ENCODE measurements around the gene RPS28.

RPS28 gene

GRCh38 chr19:8363803-8364771 is 42.8 kb downstream of the RPS28 start, which contains the start of gene ANGPTL4:
ANGPTL4 (plus strand) TSS chr19:8364155; CDS start chr19:8364322, 167 bp downstream.
- Histone ChIP-seq H3K27ac (ENCODE audit: low read depth, low read length, severe bottlenecking) (peak within 1 kb of the TSS; percentile 49), H3K36me3 (ENCODE audit: control insufficient read depth, insufficient read depth, low read length) (peaks cover 6% of the 10 kb centered on the region), H3K4me3 (ENCODE audit: extremely low read depth, insufficient read depth, low read length, poor library complexity, severe bottlenecking) (peak within 1 kb of the TSS; percentile 46), H3K9me3 (ENCODE audit: control insufficient read depth, low read length) (no peaks in the 10 kb centered on the region), H3K4me1 (ENCODE audit: control insufficient read depth, insufficient read depth, low read length, poor library complexity, severe bottlenecking) (peaks cover 25% of the 10 kb centered on the region)
- 1 to 2% methylated on average over 60 to 67 of the region's 81 CpGs for WGBS, 2 experiments (ENCODE audit: insufficient coverage in 2 of 2)

DNA sequence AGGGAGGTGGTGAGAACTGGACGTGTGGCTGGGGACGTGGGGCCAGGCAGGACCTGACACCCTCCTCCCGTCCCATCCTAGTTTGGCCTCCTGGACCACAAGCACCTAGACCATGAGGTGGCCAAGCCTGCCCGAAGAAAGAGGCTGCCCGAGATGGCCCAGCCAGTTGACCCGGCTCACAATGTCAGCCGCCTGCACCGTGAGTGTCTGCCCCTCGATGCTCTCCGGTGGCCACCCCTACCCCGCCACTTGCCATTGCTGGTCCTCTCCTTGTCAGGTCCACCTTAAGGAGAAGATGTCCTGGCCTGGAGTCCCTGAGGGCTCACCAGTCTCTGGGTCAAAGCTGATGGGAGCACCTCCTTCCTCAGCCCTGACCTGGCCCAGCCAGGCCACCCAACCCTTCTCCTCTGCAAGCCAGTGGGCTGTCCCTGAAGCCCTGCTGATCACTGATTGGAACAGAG is 44.9 kb downstream of the RPS28 start:
- Histone ChIP-seq H3K36me3 (ENCODE audit: control insufficient read depth, insufficient read depth, low read length) (peaks cover 6% of the 10 kb centered on the region), H3K9me3 (ENCODE audit: control insufficient read depth, low read length) (no peaks in the 10 kb centered on the region), H3K4me1 (ENCODE audit: control insufficient read depth, insufficient read depth, low read length, poor library complexity, severe bottlenecking) (peaks cover 28% of the 10 kb centered on the region), H3K4me3 (ENCODE audit: extremely low read depth, insufficient read depth, low read length, poor library complexity, severe bottlenecking) (no peak overlapping the region), H3K27ac (ENCODE audit: low read depth, low read length, severe bottlenecking) (no peak overlapping the region)
- WGBS, 2 experiments (ENCODE audit: insufficient coverage in 2 of 2): 93 to 97% methylated on average over 9 to 10 of the region's 11 CpGs

- H3K4me1 ChIP-seq (ENCODE audit: control insufficient read depth, insufficient read depth, low read length, poor library complexity, severe bottlenecking): peaks cover 32% of the 10 kb centered on the region
- H3K4me3 ChIP-seq (ENCODE audit: extremely low read depth, insufficient read depth, low read length, poor library complexity, severe bottlenecking): no peak overlapping the region
- H3K9me3 ChIP-seq (ENCODE audit: control insufficient read depth, low read length): no peaks in the 10 kb centered on the region
- peak overlapping the region; percentile 87 for H3K27ac ChIP-seq (ENCODE audit: low read depth, low read length, severe bottlenecking)
- H3K36me3 ChIP-seq (ENCODE audit: control insufficient read depth, insufficient read depth, low read length): peaks cover 6% of the 10 kb centered on the region
- 78 to 90% methylated on average over 7 to 9 of the region's 13 CpGs for WGBS, 2 experiments (ENCODE audit: insufficient coverage in 2 of 2)
Measured at GRCh38 chr19:8366961-8367326, 45.6 kb downstream of the RPS28 start.

DNA sequence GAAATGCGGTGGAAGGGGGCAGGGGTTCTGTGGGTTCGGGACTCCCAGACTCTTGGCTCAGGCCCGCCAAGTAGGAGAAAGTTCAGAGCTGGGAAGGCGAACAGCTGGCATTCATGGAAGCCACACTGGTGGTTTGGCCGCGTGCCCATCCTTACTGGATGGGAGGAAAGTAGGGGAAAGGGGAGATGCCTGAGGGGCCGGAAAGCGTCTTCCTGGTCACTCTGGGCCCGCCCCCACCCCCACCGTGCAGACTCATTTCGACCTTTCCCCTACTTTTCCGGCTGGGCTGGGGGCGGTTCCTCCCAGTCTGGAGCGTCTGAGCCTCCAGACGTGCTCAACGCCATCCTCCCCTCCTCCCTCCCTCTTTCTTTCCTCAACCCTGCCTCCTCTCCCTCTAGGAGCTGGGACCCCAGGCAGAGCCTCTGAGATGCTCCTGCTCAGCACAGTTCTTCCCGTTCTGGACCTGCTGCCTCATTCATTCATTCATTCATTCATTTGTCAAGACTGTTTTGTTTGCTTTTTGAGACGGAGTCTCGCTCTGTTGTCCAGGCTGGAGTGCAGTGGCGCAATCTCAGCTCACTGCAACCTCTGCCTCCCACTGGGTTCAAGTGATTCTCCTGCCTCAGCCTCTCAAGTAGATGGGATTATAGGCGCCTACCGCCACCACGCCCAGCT is 46.2 kb downstream of the RPS28 start:
- 28 to 32% methylated on average over 11 to 20 of the region's 23 CpGs for WGBS, 2 experiments (ENCODE audit: insufficient coverage in 2 of 2)
- peaks cover 6% of the 10 kb centered on the region for H3K36me3 ChIP-seq (ENCODE audit: control insufficient read depth, insufficient read depth, low read length)
- H3K4me1 ChIP-seq (ENCODE audit: control insufficient read depth, insufficient read depth, low read length, poor library complexity, severe bottlenecking): peaks cover 32% of the 10 kb centered on the region
- H3K9me3 ChIP-seq (ENCODE audit: control insufficient read depth, low read length): no peaks in the 10 kb centered on the region
- no peak overlapping the region for H3K4me3 ChIP-seq (ENCODE audit: extremely low read depth, insufficient read depth, low read length, poor library complexity, severe bottlenecking)
- H3K27ac ChIP-seq (ENCODE audit: low read depth, low read length, severe bottlenecking): peak overlapping the region; percentile 87

- peaks cover 22% of the 10 kb centered on the region for H3K4me1 ChIP-seq (ENCODE audit: control insufficient read depth, insufficient read depth, low read length, poor library complexity, severe bottlenecking)
- 90 to 94% methylated on average over 12 of the region's 19 CpGs for WGBS, 2 experiments (ENCODE audit: insufficient coverage in 2 of 2)
- no peaks in the 10 kb centered on the region for H3K9me3 ChIP-seq (ENCODE audit: control insufficient read depth, low read length)
- peaks cover 23% of the 10 kb centered on the region for H3K36me3 ChIP-seq (ENCODE audit: control insufficient read depth, insufficient read depth, low read length)
- H3K27ac ChIP-seq (ENCODE audit: low read depth, low read length, severe bottlenecking): no peak overlapping the region
- H3K4me3 ChIP-seq (ENCODE audit: extremely low read depth, insufficient read depth, low read length, poor library complexity, severe bottlenecking): no peak overlapping the region
Measured at GRCh38 chr19:8370176-8371010, 49.1 kb downstream of the RPS28 start.

- Histone ChIP-seq H3K36me3 (ENCODE audit: control insufficient read depth, insufficient read depth, low read length) (peaks cover 23% of the 10 kb centered on the region), H3K4me3 (ENCODE audit: extremely low read depth, insufficient read depth, low read length, poor library complexity, severe bottlenecking) (no peak overlapping the region), H3K4me1 (ENCODE audit: control insufficient read depth, insufficient read depth, low read length, poor library complexity, severe bottlenecking) (peaks cover 22% of the 10 kb centered on the region), H3K9me3 (ENCODE audit: control insufficient read depth, low read length) (no peaks in the 10 kb centered on the region), H3K27ac (ENCODE audit: low read depth, low read length, severe bottlenecking) (no peak overlapping the region)
- 95 to 96% methylated on average over 24 to 25 of the region's 28 CpGs for WGBS, 2 experiments (ENCODE audit: insufficient coverage in 2 of 2)
Measured at GRCh38 chr19:8371011-8371804, 49.9 kb downstream of the RPS28 start.

All from mesodermal cell (in vitro differentiated cells).